ENCODE data around the gene KDSR. TPM values are rescaled to one million over a fixed set of nuclear protein-coding genes. Genes with fewer than 3 reads are reported as not detected.

The KDSR gene
- polyA plus RNA-seq, 2 of the 4 experiments (the other 2 are of a cell fraction): 13.6 to 21.2 TPM

- no peaks in the 10 kb centered on the region for H3K9me3 ChIP-seq
- ChIA-PET CTCF (interaction anchor here (0.6 to 1.6 kb wide), 2 partner anchors 301 to 731 kb away, joined by 3 to 4 read pairs; no protein-coding TSS in a partner anchor), POLR2A (no interaction called here)
- H3K4me1 ChIP-seq: peaks cover 11% of the 10 kb centered on the region; the same call in 1 of the 3 replicates
- TF ChIP-seq ATOH8 (CRISPR knock-in tag; IDR thresholded peaks at IDR 0.05; ENCODE audit: low read depth) (no peak), FOSL2 (IDR thresholded peaks at IDR 0.05) (no peak), FOSL2 (CRISPR knock-in tag; IDR thresholded peaks at IDR 0.05) (no peak), CTCF (IDR thresholded peaks at IDR 0.05) (no peak)
- 73% methylated on average over 10 of the region's 10 CpGs for WGBS (ENCODE audit: missing lambda C conversion rate)
- DNase-seq (ENCODE audit: low read depth in 1 of 2, low spot score in 1 of 2): no peak
- H3K4me2 ChIP-seq: no peak overlapping the region
- ATAC-seq: no peak
- no peak overlapping the region for H3K4me3 ChIP-seq
- FAIRE-seq: no peak
- no peak overlapping the region for H3K27ac ChIP-seq
These were observed 49.5 kb downstream of the KDSR start for GRCh38 chr18:63317556-63317946.

GRCh38 chr18:63316612-63317555 is 50.1 kb downstream of the KDSR start:
- no peak for ATAC-seq
- POLR2A ChIA-PET: no interaction called here
- TF ChIP-seq CBX2 (IDR thresholded peaks at IDR 0.05; ENCODE audit: borderline replicate concordance, low read depth) (no peak), HMGXB4 (CRISPR knock-in tag; IDR thresholded peaks at IDR 0.05; ENCODE audit: borderline replicate concordance) (no peak), CTCF (IDR thresholded peaks at IDR 0.05) (no peak), BHLHE40 (IDR thresholded peaks at IDR 0.05; ENCODE audit: low read depth, low read length) (no peak), REST (IDR thresholded peaks at IDR 0.05) (no peak), MAFK (IDR thresholded peaks at IDR 0.05; ENCODE audit: partially characterized antibody) (no peak), FOSL2 (IDR thresholded peaks at IDR 0.05) (no peak), FOSL2 (CRISPR knock-in tag; IDR thresholded peaks at IDR 0.05) (no peak), TFCP2L1 (CRISPR knock-in tag; IDR thresholded peaks at IDR 0.05) (no peak), RFX5 (IDR thresholded peaks at IDR 0.05) (no peak), FOXS1 (CRISPR knock-in tag; IDR thresholded peaks at IDR 0.05) (no peak), ZFP36 (IDR thresholded peaks at IDR 0.05; ENCODE audit: borderline replicate concordance, partially characterized antibody) (no peak), ZSCAN20 (CRISPR knock-in tag; IDR thresholded peaks at IDR 0.05) (no peak), EHF (CRISPR knock-in tag; IDR thresholded peaks at IDR 0.05) (no peak)
- Histone ChIP-seq H3K4me3 (no peak overlapping the region), H3K9me3 (no peaks in the 10 kb centered on the region), H3K4me2 (no peak overlapping the region), H3K4me1 (peaks cover 9% of the 10 kb centered on the region; the same call in 1 of the 3 replicates), H3K27ac (no peak overlapping the region)
- 86% methylated on average over 4 of the region's 4 CpGs for WGBS (ENCODE audit: missing lambda C conversion rate)
- DNase-seq (ENCODE audit: low read depth in 1 of 2, low spot score in 1 of 2): no peak
- CTCF ChIA-PET: interaction anchor here (0.6 to 1.6 kb wide), 2 partner anchors 300 to 730 kb away, joined by 3 to 4 read pairs; no protein-coding TSS in a partner anchor
- FAIRE-seq: no peak

Measured in A549 (cell line).